ENCODE measurements around the gene CLPTM1L.
"Not testable (repeated sequence)": the region's sequence is repeated elsewhere in the genome, so short reads cannot be mapped to it uniquely, and the experiment has no call there.

Gene CLPTM1L

GRCh38 chr5:1278656-1279442, 66.0 kb downstream of the CLPTM1L start:
- no peak for DNase-seq

- no peak for DNase-seq
Measured at GRCh38 chr5:1278216-1278615, 66.7 kb downstream of the CLPTM1L start.

- DNase-seq, result no peak
Measured at GRCh38 chr5:1277781-1278180, 67.1 kb downstream of the CLPTM1L start.

GRCh38 chr5:1277331-1277730, 67.6 kb downstream of the CLPTM1L start:
- DNase-seq, result no peak

- no peak for DNase-seq
Measured at GRCh38 chr5:1276930-1277329, 68.0 kb downstream of the CLPTM1L start.

GRCh38 chr5:1275397-1276391, 69.2 kb downstream of the CLPTM1L start:
- not testable (repeated sequence) for DNase-seq

- DNase-seq, result no peak
Measured at GRCh38 chr5:1274471-1274870, 70.4 kb downstream of the CLPTM1L start.

- no peak for DNase-seq
Measured at GRCh38 chr5:1273745-1274144, 71.2 kb downstream of the CLPTM1L start.

GRCh38 chr5:1272201-1272600, 72.7 kb downstream of the CLPTM1L start:
- no peak for DNase-seq

GRCh38 chr5:1270933-1271914, 73.7 kb downstream of the CLPTM1L start:
- no peak for DNase-seq

GRCh38 chr5:1270426-1270825, 74.5 kb downstream of the CLPTM1L start:
- no peak for DNase-seq

- no peak for DNase-seq
Measured at GRCh38 chr5:1268666-1269065, 76.2 kb downstream of the CLPTM1L start.

GRCh38 chr5:1268056-1268455, 76.8 kb downstream of the CLPTM1L start:
- no peak for DNase-seq
